Panc1 (cell line): ENCODE measurements around the gene ETFRF1. TPM values are rescaled to one million over a fixed set of nuclear protein-coding genes. Genes with fewer than 3 reads are reported as not detected.

Experiments
- ATAC-seq: fragments of 200-7000 bp; cut with Tn5 transposase; 2 replicates; pipeline ENCODE4 v1.9.1; 2020; ENCODE audit warnings: mild to moderate bottlenecking, moderate library complexity
- BruUV-seq: library from RNA; stranded (reverse); fragments of 400-500 nt; replicated peaks from 2 replicates; lab custom pipeline; 2021; lab: Mats Ljungman, UMichigan
- CTCF ChIA-PET: fragments of 300-600 bp; sonication (Branson Sonifier 250); formaldehyde crosslinking; loops from one replicate; lab custom pipeline; 2022; ENCODE audit warnings: antibody characterized with exemption; lab: Charles Lee
- POLR2A ChIA-PET: fragments of 300-600 bp; sonication (Branson Sonifier 250); formaldehyde crosslinking; loops from one replicate; lab custom pipeline; 2022; ENCODE audit warnings: antibody characterized with exemption; lab: Charles Lee
- DNase-seq: peaks from one replicate; pipeline ENCODE4 v3.0.0-alpha.2; 2010; ENCODE audit warnings: low read depth, low spot score
- H3K27ac ChIP-seq: 2 replicates; pipeline ENCODE4 v1.5.1; 2011; ENCODE audit warnings: mild to moderate bottlenecking, low read length, inconsistent platforms
- H3K27me3 ChIP-seq: fragments of 200-500 bp; sonication (Bioruptor generic); 2 replicates; pipeline ENCODE4 v1.6.0; 2014; ENCODE audit warnings: low read length, inconsistent platforms; ENCODE audit not compliant: control insufficient read depth, insufficient read depth
- H3K36me3 ChIP-seq: fragments of 200-500 bp; sonication (Bioruptor generic); 2 replicates; pipeline ENCODE4 v1.5.1; 2014; ENCODE audit warnings: inconsistent platforms, mild to moderate bottlenecking, low read length, moderate library complexity; ENCODE audit not compliant: control insufficient read depth, insufficient read depth
- H3K4me1 ChIP-seq: 2 replicates; pipeline ENCODE4 v1.5.1; 2011; ENCODE audit warnings: inconsistent platforms, mild to moderate bottlenecking, low read length, moderate library complexity; ENCODE audit not compliant: control insufficient read depth, insufficient read depth
- H3K4me3 ChIP-seq, 2 experiments: 2 replicates each; pipeline ENCODE4 v1.5.1; 2011 to 2012; ENCODE audit warnings: low read depth in 2 of 2, low read length in 2 of 2, mild to moderate bottlenecking in 2 of 2, inconsistent platforms in 1 of 2, moderate library complexity in 1 of 2
- H3K9me3 ChIP-seq: fragments of 200-500 bp; sonication (Bioruptor generic); 2 replicates; pipeline ENCODE4 v1.5.1; 2014; ENCODE audit warnings: low read depth, mild to moderate bottlenecking, inconsistent platforms, low read length, moderate library complexity; ENCODE audit not compliant: control insufficient read depth, insufficient read depth
- CTCF ChIP-seq: fragments of 450-650 bp; IDR thresholded peaks from 2 replicates; pipeline ENCODE4 v1.5.1; 2017; ENCODE audit warnings: mild to moderate bottlenecking
- POLR2AphosphoS5 ChIP-seq: IDR thresholded peaks from 2 replicates; pipeline ENCODE4 v1.6.1; 2012; ENCODE audit warnings: mild to moderate bottlenecking, low read depth, low read length, moderate library complexity
- REST ChIP-seq, 2 experiments: IDR thresholded peaks; 2 replicates each; pipeline ENCODE4 v1.6.1; 2011 to 2012; ENCODE audit warnings: low read depth in 2 of 2, control low read depth in 1 of 2, low read length in 1 of 2, mild to moderate bottlenecking in 1 of 2, moderate library complexity in 1 of 2; ENCODE audit not compliant: insufficient read depth in 1 of 2
- SIN3A ChIP-seq: IDR thresholded peaks from 2 replicates; pipeline ENCODE4 v1.6.1; 2012; ENCODE audit warnings: low read depth, mild to moderate bottlenecking, low read length, moderate library complexity, borderline replicate concordance; ENCODE audit not compliant: insufficient read depth
- TCF7L2 ChIP-seq: IDR thresholded peaks from 2 replicates; pipeline ENCODE4 v1.6.1; 2011; ENCODE audit warnings: mild to moderate bottlenecking, low read depth, low read length, inconsistent platforms
- in situ Hi-C: cut with HindIII; loops from 2 replicates; pipeline ENCODE4 v1.10.0; 2016; ENCODE audit warnings: low sequenced_read_pairs, low pct_unique_long_range_greater_than_20kb
- intact Hi-C: fragments of 100-400 bp; cut with micrococcal nuclease; formaldehyde crosslinking; loops from one replicate; pipeline ENCODE4 v1.10.0; 2022; ENCODE audit not compliant: unreplicated experiment
- total RNA-seq: library from RNA; stranded (reverse); gene quantifications from one replicate; pipeline ENCODE4 v1.2.1, GENCODE V29; 2021; ENCODE audit not compliant: unreplicated experiment

The ETFRF1 gene
- total RNA-seq, 1 experiment from 2014 or later = 12.6 TPM

- POLR2A ChIA-PET = no interaction called here
- no peaks in the 10 kb centered on the region for H3K4me1 ChIP-seq
- no peaks in the 10 kb centered on the region for H3K36me3 ChIP-seq
- no TSS peak for BruUV-seq
- in situ Hi-C loops (no loop called here), intact Hi-C loops (no loop called here)
- DNase-seq = no peak
- no peak overlapping the region for H3K4me3 ChIP-seq
- H3K27me3 ChIP-seq = peaks cover 14% of the 10 kb centered on the region; the same call in 1 of the 2 replicates
- H3K27ac ChIP-seq = no peak overlapping the region
- TF ChIP-seq TCF7L2 = no peak
- TF ChIP-seq SIN3A = no peak
- no peak for TF ChIP-seq POLR2AphosphoS5
- no peak for TF ChIP-seq REST (IDR thresholded peaks at IDR 0.05; ENCODE audit: insufficient read depth in 1 of 2, low read depth in 2 of 2, low read length in 1 of 2)
- no peak for TF ChIP-seq CTCF
- H3K9me3 ChIP-seq = no peaks in the 10 kb centered on the region
- 0 out of 2 replicates have a peak, but pooled peaks have one; percentile 42 for ATAC-seq
- CTCF ChIA-PET = no interaction called here
Observed at GRCh38 chr12:25186788-25187402, 8.1 kb upstream of the ETFRF1 start.

- ChIA-PET CTCF (no interaction called here), POLR2A (no interaction called here)
- in situ Hi-C loops (no loop called here), intact Hi-C loops (no loop called here)
- no TSS peak for BruUV-seq
- Histone ChIP-seq H3K27me3 (peaks cover 14% of the 10 kb centered on the region; the same call in 1 of the 2 replicates), H3K9me3 (no peaks in the 10 kb centered on the region), H3K27ac (no peak overlapping the region), H3K4me1 (no peaks in the 10 kb centered on the region), H3K36me3 (no peaks in the 10 kb centered on the region), H3K4me3 (no peak overlapping the region)
- DNase-seq = no peak
- ATAC-seq = no peak
- TF ChIP-seq SIN3A (no peak), POLR2AphosphoS5 (no peak), TCF7L2 (no peak)
Observed at GRCh38 chr12:25187781-25188180, 7.3 kb upstream of the ETFRF1 start.

GRCh38 chr12:25189656-25190055, 5.4 kb upstream of the ETFRF1 start:
- H3K4me1 ChIP-seq = peaks cover 6% of the 10 kb centered on the region; the same call in 1 of the 2 replicates
- no peak overlapping the region for H3K4me3 ChIP-seq
- ATAC-seq = no peak
- intact Hi-C loops = no loop called here
- no peak for DNase-seq
- ChIA-PET POLR2A (no interaction called here), CTCF (no interaction called here)
- H3K27me3 ChIP-seq = peaks cover 9% of the 10 kb centered on the region; the same call in 1 of the 2 replicates
- TF ChIP-seq POLR2AphosphoS5 = no peak
- no peak for TF ChIP-seq REST (IDR thresholded peaks at IDR 0.05; ENCODE audit: insufficient read depth in 1 of 2, low read depth in 2 of 2, low read length in 1 of 2)
- no peak for TF ChIP-seq TCF7L2
- TF ChIP-seq CTCF = no peak
- H3K27ac ChIP-seq = no peak overlapping the region
- BruUV-seq = no TSS peak
- in situ Hi-C loops = no loop called here
- H3K9me3 ChIP-seq = no peaks in the 10 kb centered on the region
- H3K36me3 ChIP-seq = no peaks in the 10 kb centered on the region
